A673 (cell line): Measurements from ENCODE around the gene EPS15. TPM values are rescaled to one million over a fixed set of nuclear protein-coding genes. Genes with fewer than 3 reads are reported as not detected.

ENCODE experiments used
- BruUV-seq: library from RNA; stranded (reverse); fragments of 400-500 nt; replicated peaks from 2 replicates; lab custom pipeline; 2021; lab: Mats Ljungman, UMichigan
- CTCF ChIA-PET: fragments of 300-600 bp; sonication (Branson Sonifier 250); formaldehyde crosslinking; loops from one replicate; lab custom pipeline; 2022; ENCODE audit warnings: antibody characterized with exemption; lab: Charles Lee
- POLR2A ChIA-PET: fragments of 300-600 bp; sonication (Branson Sonifier 250); formaldehyde crosslinking; loops from one replicate; lab custom pipeline; 2022; ENCODE audit warnings: antibody characterized with exemption; ENCODE audit not compliant: low non-redundant PET; lab: Charles Lee
- DNase-seq: peaks from one replicate; pipeline ENCODE4 v3.0.0-alpha.2; 2015; ENCODE audit warnings: low spot score
- H3K27ac ChIP-seq: fragments of 200-600 bp; sonication (generic); 2 replicates; pipeline ENCODE4 v1.5.1; 2016; ENCODE audit warnings: mixed run types, low read depth, mild to moderate bottlenecking, mixed read lengths, antibody characterized with exemption, low read length; ENCODE audit not compliant: poor library complexity, severe bottlenecking
- H3K27me3 ChIP-seq: fragments of 200-600 bp; sonication (generic); replicated peaks from 2 replicates; pipeline ENCODE4 v1.6.1; 2017; ENCODE audit warnings: mixed run types, low read depth, mild to moderate bottlenecking, mixed read lengths, antibody characterized with exemption, low read length; ENCODE audit not compliant: insufficient read depth, poor library complexity
- H3K36me3 ChIP-seq: fragments of 200-600 bp; sonication (generic); 2 replicates; pipeline ENCODE4 v1.6.1; 2016; ENCODE audit warnings: mixed run types, mild to moderate bottlenecking, mixed read lengths, antibody characterized with exemption, low read length; ENCODE audit not compliant: insufficient read depth, poor library complexity, severe bottlenecking
- H3K4me1 ChIP-seq: fragments of 200-600 bp; sonication (generic); 2 replicates; pipeline ENCODE4 v1.6.1; 2017; ENCODE audit warnings: mixed run types, mild to moderate bottlenecking, mixed read lengths, antibody characterized with exemption, low read length; ENCODE audit not compliant: insufficient read depth, poor library complexity, severe bottlenecking
- H3K4me3 ChIP-seq: fragments of 200-600 bp; sonication (generic); 2 replicates; pipeline ENCODE4 v1.5.1; 2016; ENCODE audit warnings: low read depth, mixed run types, mild to moderate bottlenecking, mixed read lengths, low read length; ENCODE audit not compliant: poor library complexity, severe bottlenecking
- H3K9me3 ChIP-seq: fragments of 200-600 bp; sonication (generic); 2 replicates; pipeline ENCODE4 v1.6.1; 2016; ENCODE audit warnings: mixed run types, low read depth, mild to moderate bottlenecking, mixed read lengths, antibody characterized with exemption, low read length; ENCODE audit not compliant: poor library complexity, severe bottlenecking
- EZH2 ChIP-seq: fragments of 200-600 bp; sonication (generic); IDR thresholded peaks from 2 replicates; pipeline ENCODE4 v1.6.1; 2017; ENCODE audit warnings: borderline replicate concordance, low read depth, mild to moderate bottlenecking, mixed read lengths, antibody characterized with exemption, low read length; ENCODE audit not compliant: poor library complexity, severe bottlenecking
- intact Hi-C: fragments of 100-400 bp; cut with micrococcal nuclease; formaldehyde crosslinking; loops from one replicate; pipeline ENCODE4 v1.10.0; 2022; ENCODE audit not compliant: unreplicated experiment
- total RNA-seq: library from RNA; stranded (reverse); gene quantifications from 2 replicates; pipeline ENCODE4 v1.2.3, GENCODE V29; 2021
- TF ChIP-seq, protein P1 (sequence below): fragments of 300-800, 200-600 bp; sonication (generic); conservative IDR thresholded peaks from 2 replicates; pipeline ENCODE4 v1.5.1; 2017; ENCODE audit warnings: low read depth, mild to moderate bottlenecking, antibody characterized with exemption, low read length, moderate library complexity, mixed read lengths

EPS15 gene
- total RNA-seq, 1 experiment from 2014 or later, result 50.6 TPM

DNA sequence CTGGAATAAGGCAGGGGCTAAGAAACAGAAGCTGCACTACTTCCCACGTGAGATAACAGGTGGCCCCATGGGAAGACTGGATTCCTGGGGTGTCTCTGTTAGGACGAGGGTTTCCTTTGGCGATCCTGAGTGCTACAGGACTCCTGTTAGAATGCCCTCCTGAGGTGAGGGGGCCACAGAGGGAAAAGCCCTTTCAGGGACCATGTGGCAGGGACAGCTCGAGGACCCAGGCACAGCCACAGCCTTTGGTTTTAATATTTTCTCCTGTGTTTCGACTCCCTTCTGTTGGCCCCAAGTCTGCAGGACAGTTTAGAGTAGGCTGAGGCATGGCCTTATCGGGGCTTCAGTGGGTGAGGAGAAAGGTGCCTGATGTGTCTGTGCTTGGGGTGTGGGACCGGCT, 201.3 kb downstream of the EPS15 start:
- POLR2A ChIA-PET, result no interaction called here
- Histone ChIP-seq H3K4me3 (no peak overlapping the region), H3K36me3 (no peaks in the 10 kb centered on the region), H3K4me1 (peaks cover 9% of the 10 kb centered on the region), H3K27me3 (no peaks in the 10 kb centered on the region), H3K9me3 (no peaks in the 10 kb centered on the region), H3K27ac (no peak overlapping the region)
- intact Hi-C loops, result no loop called here
- no peak for TF ChIP-seq EZH2
- DNase-seq, result no peak
- BruUV-seq, result no TSS peak
- CTCF ChIA-PET, result interaction anchor here (0.6 kb wide), 1 partner anchor 1393 kb away, joined by 3 read pairs; no protein-coding TSS in a partner anchor

DNA sequence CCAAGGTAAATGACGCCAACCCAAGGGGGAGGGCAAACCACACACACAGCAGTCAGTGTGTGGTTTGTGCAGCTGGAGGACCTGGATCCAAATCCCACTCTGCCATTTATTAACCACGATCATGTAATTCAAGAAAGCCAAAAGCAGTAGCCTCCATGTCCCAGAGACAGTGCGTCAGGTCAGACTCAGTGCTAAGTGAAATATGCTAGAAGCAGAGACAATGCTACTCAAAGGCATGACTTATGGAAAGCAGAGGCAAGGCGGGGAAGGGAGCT, 202.3 kb downstream of the EPS15 start:
- no peaks in the 10 kb centered on the region for H3K27me3 ChIP-seq
- TF ChIP-seq, protein P1, sequence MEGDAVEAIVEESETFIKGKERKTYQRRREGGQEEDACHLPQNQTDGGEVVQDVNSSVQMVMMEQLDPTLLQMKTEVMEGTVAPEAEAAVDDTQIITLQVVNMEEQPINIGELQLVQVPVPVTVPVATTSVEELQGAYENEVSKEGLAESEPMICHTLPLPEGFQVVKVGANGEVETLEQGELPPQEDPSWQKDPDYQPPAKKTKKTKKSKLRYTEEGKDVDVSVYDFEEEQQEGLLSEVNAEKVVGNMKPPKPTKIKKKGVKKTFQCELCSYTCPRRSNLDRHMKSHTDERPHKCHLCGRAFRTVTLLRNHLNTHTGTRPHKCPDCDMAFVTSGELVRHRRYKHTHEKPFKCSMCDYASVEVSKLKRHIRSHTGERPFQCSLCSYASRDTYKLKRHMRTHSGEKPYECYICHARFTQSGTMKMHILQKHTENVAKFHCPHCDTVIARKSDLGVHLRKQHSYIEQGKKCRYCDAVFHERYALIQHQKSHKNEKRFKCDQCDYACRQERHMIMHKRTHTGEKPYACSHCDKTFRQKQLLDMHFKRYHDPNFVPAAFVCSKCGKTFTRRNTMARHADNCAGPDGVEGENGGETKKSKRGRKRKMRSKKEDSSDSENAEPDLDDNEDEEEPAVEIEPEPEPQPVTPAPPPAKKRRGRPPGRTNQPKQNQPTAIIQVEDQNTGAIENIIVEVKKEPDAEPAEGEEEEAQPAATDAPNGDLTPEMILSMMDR, result no peak
- no peak for TF ChIP-seq EZH2
- intact Hi-C loops, result no loop called here
- ChIA-PET CTCF (no interaction called here), POLR2A (no interaction called here)
- H3K9me3 ChIP-seq, result no peaks in the 10 kb centered on the region
- H3K4me3 ChIP-seq, result no peak overlapping the region
- H3K27ac ChIP-seq, result no peak overlapping the region
- H3K36me3 ChIP-seq, result no peaks in the 10 kb centered on the region
- no TSS peak for BruUV-seq
- peaks cover 9% of the 10 kb centered on the region for H3K4me1 ChIP-seq
- DNase-seq, result no peak

DNA sequence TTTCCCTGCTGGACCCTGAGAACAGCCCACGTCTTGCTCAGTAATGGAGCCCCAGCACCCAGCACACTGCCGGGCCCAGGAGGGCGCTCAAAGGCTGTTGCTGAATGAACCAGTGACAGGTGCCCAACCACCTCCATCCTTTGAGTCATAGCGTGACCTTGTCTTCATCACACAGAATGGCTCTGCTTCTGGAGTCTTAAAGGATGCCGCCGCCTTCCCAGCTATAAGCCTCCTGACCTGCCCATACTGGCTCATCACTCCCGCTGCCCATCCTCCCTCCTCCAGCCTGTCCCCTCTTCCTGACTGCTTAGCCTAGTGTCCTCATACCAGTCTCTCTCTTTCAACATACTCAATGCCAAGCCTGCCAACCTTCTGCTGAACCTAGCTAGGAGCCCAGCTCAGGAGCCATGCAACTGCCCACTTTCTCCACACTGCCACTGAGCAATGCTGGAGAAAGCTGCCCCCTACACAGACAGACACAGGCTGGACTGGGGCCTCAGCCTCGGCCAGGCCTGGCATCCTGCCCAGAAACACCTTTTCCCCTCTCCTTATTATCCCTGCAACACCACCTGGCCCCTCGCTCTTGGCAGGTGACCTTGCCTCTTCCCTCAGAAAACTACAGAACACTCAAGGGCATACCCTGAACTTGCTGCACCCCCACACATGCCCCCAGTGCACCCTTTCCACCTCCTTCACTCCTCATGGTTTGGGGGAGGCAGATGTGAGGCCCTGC, 202.8 kb downstream of the EPS15 start:
- no TSS peak for BruUV-seq
- Histone ChIP-seq H3K27me3 (no peaks in the 10 kb centered on the region), H3K9me3 (no peaks in the 10 kb centered on the region), H3K36me3 (no peaks in the 10 kb centered on the region), H3K27ac (no peak overlapping the region), H3K4me1 (peaks cover 9% of the 10 kb centered on the region), H3K4me3 (no peak overlapping the region)
- ChIA-PET POLR2A (no interaction called here), CTCF (no interaction called here)
- TF ChIP-seq, protein P1, result no peak
- no peak for TF ChIP-seq EZH2
- DNase-seq, result no peak
- intact Hi-C loops, result no loop called here

DNA sequence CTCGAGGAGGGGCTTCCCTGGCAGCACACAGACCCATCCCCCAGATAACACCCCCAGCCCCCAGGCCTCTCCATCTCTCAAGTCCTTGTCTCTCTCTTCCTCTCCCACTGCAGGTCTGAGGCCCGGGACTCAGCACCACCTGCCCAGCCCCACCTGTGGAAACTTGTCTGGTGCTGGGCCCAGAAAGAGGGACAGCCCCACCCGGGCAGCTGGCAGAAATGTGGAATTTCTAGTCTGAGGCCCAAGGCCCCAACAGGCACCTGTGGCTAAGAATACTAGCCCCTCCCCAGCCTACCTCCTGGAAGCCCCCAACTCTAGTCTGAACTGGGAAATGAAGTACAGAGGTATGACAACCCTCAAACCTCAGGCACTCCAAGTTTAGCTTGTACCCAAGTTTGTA, 204.1 kb downstream of the EPS15 start:
- Histone ChIP-seq H3K27me3 (no peaks in the 10 kb centered on the region), H3K27ac (no peak overlapping the region), H3K4me1 (peaks cover 9% of the 10 kb centered on the region), H3K4me3 (no peak overlapping the region), H3K36me3 (no peaks in the 10 kb centered on the region), H3K9me3 (no peaks in the 10 kb centered on the region)
- no peak for DNase-seq
- intact Hi-C loops, result no loop called here
- ChIA-PET POLR2A (no interaction called here), CTCF (interaction anchor here (1.0 kb wide), 1 partner anchor 20 kb away, joined by 3 read pairs; no protein-coding TSS in a partner anchor)
- BruUV-seq, result no TSS peak
- TF ChIP-seq EZH2, result no peak
